Ramos (cell line): ENCODE measurements around the gene USP37.

ENCODE experiments used
- in situ Hi-C: fragments of 300-500 bp; cut with MboI; formaldehyde crosslinking; loops from one replicate; pipeline ENCODE4 v1.14.3; 2022; ENCODE audit warnings: low sequenced_read_pairs; ENCODE audit not compliant: unreplicated experiment

Gene USP37

DNA sequence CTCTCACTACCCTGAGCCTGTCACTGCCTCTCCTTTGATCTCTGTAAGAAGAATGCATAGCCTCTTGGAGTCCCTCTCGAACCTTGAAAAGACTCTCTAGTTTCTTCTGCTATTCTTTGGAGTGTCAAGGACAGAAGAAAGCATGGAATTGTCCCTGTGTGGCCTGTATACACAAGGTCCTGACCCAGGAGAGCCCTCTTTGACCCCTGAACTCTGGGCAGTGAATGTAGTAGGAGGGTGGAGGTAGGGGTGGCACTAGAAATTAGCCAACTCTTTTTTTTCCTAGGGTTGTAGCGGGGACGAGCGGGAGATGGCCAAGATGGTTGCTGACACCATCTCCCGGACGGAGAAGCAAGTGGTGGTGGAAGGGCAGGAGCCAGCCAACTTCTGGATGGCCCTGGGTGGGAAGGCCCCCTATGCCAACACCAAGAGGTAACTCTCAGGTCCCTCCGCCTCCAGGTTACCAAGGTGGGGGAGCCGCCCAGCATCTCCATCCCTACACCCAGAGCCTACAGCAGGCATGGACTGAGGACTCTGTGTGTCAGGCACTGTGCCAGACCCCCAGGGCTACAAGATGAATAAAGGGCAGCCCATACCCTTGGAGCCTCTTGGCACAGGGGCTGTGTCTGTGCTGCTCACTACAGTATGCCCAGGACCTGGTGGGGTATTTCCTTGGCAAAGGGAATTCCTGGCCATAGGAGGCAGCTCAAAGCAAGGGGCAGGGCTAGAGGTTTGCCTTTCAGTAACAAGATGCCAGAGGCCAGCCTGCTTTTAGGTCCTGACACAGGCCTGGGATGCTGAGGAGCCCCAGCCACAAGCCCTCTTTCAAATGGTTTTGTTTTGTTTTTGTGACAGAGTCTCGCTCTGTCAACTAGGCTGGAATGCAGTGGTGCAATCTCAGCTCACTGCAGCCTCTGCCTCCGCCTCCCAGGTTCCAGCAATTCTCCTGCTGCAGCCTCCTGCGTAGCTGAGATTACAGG, 132.9 kb downstream of the USP37 start:
- in situ Hi-C loops, result no loop called here

DNA sequence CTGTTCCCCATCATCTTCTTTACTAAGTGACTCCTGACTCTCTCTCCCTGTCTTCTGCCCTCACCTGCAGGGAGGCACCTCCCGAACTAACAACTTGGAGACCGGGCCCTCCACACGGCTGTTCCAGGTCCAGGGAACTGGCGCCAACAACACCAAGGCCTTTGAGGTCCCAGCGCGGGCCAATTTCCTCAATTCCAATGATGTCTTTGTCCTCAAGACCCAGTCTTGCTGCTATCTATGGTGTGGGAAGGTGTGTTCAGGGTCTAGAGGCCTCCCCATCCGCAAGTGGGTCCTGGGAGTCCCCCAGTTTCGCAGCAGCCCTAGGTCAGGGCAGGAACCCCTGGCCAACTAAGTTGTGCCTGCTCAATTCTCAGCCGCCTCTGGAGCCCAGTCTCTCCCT, 133.7 kb downstream of the USP37 start:
- in situ Hi-C loops, result no loop called here

DNA sequence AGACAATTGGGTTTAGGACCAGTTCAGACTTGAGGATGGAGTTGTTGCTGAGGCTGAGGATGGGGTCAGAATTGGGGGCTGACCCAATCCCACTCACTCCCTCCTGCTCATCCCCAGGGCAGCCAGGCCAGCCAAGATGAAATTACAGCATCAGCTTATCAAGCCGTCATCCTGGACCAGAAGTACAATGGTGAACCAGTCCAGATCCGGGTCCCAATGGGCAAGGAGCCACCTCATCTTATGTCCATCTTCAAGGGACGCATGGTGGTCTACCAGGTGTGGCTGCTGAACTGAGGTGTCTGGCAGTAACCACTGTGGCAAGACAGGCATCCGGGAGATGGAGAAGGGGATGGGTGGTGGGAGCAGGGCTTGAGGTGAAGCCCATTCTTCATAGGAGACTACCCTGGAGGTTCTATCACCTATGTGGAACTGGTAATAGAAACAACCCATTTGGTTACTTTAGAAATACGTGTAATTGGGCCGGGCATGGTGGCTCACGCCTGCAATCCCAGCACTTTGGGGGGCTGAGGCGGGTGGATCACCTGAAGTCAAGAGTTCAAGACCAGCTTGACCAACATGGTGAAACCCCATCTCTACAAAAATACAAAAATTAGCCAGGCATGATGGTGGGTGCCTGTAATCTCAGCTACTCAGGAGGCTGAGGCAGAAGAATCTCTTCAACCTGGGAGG, 135.3 kb downstream of the USP37 start:
- in situ Hi-C loops, result no loop called here

DNA sequence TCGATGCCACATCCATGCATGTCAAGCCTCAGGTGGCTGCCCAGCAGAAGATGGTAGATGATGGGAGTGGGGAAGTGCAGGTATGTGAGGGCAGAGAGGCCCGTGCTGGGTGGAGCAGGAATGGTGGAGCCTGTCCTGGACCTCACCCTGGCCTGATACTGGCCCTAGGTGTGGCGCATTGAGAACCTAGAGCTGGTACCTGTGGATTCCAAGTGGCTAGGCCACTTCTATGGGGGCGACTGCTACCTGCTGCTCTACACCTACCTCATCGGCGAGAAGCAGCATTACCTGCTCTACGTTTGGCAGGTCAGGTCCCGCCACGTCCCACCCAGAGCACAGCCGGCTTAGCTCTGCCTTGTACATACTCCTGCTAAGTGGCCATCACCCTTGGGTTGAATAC, 136.3 kb downstream of the USP37 start:
- in situ Hi-C loops, result no loop called here

DNA sequence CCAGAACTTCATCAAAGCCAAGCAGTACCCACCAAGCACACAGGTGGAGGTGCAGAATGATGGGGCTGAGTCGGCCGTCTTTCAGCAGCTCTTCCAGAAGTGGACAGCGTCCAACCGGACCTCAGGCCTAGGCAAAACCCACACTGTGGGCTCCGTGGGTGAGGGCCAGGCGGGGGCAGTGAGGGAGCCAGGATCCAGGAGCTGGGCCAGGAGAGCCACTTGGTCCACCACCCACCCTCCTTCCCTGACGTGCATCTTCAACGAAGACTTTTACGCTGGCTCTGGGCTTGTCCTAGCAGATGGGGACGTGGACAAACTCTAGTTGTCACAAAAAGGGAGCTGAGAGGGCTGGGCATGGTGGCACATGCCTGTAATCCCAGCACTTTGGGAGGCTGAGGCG, 137.4 kb downstream of the USP37 start:
- in situ Hi-C loops, result no loop called here

DNA sequence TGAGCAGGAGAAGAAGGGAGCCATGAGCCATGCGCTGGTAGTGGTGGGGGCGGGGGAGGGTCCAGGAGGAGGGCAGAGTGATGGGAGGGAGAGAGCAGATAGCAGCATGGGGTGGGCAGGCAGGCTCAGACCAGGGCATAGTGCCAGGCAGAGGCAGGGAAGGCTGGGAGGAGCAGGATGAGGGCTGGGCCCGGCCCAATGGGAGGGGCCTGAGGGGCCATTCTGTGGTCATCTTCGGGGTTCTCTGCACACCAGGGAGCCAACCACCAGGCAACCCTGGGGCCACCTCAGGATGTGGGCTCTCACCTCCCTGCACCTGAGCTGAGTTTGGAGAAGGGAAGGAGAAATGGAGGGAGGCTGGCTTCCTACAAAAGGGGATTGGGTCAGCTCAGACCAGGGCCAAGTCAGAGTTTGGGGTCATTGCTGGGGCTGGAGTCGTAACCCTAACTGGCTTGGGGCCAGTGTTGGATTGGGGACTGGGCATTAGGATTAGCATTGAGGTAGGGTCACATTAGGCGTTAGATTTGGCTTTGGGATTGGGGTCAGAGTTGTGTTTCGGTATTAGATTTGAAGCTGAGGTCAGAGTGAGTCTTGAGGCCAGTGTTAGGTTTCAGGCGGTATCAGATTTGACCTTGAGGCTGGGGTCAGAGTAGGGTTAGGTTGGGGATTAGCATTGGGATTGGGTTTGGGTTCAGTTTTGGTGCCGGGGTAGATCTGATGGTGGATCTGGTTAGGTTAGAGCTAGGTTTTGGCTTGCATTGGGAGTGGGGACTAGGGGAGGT, 138.0 kb downstream of the USP37 start:
- in situ Hi-C loops, result no loop called here

DNA sequence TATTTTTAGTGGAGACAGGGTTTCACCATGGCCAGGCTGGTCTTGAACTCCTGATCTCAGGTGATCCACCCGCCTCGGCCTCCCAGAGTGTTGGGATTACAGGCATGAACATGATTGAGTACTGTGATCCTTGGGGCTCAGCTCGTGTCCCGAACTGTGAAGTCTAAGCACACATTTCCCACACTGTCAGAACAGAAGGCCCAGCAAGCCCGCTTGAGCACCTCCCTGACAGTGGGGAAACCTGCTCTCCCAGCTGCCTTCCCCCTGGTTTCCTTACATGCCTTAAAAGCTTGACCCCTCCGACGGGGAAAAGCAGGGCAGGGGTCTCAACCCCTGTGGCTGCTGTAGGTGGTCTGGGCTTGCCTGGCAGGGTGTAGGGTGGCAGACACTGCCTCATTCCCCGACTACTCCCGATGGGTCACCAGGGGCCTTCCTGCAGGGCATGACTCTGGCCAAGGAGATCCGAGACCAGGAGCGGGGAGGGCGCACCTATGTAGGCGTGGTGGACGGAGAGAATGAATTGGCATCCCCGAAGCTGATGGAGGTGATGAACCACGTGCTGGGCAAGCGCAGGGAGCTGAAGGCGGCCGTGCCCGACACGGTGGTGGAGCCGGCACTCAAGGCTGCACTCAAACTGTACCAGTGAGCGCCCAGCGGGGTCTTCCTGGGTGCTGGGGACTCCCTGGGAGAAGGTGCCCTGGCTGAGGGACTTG, 139.1 kb downstream of the USP37 start:
- in situ Hi-C loops, result no loop called here

DNA sequence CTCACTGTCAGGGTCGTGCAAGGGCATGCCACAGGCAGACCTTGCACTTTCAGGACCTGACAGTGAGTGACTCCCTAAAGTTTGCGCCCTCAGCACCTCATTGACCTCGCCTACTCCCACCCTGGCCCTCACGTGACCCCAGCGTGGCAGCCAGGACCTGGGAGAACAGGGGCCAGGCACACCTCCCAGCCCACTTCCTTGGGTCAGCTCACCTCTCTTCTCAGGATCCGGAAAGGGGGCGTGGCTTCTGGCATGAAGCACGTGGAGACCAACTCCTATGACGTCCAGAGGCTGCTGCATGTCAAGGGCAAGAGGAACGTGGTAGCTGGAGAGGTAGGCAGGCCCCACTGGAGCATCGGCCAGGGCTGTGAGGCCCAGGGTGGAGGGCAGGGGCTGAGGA, 140.4 kb downstream of the USP37 start:
- in situ Hi-C loops, result no loop called here

DNA sequence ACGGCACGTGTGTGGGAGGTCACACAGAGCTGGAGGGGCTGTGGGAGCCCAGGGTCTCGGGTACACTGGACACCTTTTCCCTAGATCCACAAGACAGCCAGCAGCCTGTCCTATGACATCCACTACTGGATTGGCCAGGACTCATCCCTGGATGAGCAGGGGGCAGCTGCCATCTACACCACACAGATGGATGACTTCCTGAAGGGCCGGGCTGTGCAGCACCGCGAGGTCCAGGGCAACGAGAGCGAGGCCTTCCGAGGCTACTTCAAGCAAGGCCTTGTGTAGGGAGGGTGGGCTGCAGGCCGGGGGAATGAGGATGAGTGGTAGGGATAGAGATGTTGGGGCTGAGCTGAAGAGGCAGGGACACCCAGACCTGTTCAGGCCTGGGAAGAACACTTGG, 142.6 kb downstream of the USP37 start:
- in situ Hi-C loops, result no loop called here

DNA sequence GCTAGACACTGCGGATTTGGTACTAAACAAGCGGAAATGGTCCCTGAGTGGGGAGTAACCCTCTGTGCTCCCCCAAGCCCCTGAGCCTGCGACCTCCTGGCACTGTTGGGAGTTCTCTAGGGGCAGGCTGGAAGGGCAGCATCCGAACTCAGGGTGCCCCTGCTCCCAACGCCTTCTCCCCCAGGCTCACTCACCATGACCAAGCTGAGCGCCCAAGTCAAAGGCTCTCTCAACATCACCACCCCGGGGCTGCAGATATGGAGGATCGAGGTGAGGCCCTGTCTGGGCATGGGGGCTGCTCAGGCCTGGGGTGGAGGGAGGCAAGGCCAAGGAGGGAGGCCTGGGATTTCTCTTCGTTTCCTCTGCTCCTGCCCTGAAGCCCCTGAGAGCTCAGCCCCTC, 144.6 kb downstream of the USP37 start:
- in situ Hi-C loops, result no loop called here

DNA sequence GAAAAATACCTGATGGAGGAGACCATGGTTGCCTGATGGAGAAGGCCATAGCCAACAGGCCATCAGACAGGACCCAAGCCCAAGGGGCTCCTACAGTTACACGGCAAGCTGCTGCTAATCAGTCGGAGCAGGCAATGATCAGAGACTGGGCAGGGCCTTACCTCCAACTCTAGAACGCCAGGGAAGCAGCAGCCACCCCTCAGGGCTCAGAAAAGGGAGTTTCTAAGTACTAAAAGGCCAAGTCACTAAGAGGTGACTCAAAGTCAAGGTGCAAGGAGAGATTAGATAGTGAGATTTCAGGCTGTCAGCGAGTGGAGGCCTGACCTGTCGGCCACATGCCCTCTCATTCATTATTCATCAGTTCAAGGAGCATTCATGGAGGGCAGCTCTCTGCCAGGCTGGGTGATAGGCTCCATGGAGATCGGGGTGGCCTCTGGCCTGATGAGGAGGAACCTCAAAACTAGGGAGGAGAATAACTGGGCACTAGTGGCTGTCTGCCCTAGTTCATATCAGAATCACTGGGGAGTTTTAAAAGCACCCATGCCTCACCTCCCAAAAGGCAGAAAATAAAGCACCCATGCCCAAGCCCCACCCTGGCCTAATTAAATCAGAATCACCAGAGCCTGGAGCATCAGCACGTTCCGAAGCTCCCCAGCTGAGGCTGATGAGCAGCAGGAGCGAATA, 145.6 kb downstream of the USP37 start:
- in situ Hi-C loops, result no loop called here

DNA sequence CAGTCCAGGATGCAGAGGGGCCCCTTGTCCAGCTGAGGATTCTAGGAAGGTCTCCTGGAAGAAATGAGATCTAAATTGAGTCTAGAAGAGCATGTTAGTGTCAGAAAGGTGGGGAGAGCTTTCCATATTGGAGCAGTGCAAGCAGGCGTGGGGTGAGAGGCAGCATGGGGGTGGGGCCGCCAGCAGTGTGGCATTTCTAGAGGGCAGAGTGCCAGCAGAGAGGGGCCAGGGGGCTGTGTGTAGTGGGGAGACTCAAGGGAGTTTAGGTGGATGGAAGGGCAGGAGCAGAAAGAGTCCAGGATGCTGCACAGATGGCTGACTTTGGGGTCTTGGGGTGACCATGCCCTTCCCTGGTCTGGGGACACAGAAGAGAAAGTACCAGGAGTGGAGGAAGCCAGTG, 147.1 kb downstream of the USP37 start:
- in situ Hi-C loops, result no loop called here

DNA sequence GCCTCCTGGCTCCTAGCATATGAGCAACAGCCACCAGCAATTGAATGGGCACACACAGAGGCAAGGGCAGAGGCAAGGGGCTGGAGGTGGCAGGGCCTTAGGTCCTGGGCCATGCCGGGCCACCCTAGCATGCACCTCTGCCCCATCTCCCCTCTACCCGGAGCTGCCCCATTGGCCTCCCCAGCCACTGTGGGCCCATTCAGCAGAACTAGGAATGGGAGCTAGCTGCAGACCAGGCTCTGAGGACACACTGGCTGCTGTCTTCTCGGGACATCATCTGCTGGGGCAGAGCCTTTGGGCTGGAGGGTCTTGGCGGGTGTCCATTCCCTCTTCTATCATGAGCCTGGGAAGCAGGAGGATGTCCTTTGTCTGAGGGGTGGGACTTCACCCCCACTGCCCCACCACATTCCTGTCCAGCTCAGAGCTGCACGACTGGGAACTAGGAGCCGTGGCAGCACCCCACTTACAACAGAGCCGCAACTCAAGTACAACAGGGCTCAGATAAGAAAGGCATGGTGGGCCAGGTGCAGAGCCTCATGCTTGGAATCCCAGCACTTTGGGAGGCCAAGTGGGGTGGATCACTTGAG, 148.4 kb downstream of the USP37 start:
- in situ Hi-C loops, result no loop called here

DNA sequence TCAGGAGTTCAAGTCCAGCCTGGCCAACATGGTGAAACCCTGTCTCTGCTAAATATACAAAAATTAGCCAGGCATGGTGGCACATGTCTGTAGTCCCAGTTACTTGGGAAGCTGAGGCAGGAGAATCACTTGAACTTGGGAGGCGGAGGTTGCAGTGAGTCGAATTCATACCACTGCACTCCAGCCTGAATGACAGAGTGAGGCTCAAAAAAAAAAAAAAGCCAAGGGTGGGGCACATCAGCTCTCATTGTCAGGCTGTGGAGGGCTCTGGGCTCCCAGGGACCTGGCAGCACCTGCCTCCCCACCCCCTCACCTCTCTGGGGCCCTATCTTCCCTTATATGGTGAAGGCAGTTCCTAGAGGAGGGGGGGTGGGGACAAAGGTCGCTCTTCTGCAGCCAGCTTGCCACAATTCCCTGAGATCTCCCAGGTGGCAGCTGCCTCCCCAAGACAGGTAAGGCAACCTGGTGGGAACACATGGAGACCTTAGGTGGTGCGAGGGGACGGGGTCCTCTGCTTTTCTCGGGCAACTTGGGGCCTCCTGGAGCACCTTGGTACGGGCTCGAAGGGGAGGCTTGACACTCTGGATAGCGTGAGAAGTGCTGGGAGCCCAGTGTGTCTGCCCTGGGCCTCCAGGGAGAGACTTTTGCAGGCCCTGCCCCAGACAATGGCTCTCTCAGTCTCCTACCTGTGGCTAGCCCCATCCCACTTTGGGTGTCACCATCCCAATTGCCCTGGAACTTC, 149.3 kb downstream of the USP37 start, which contains the start of gene VIL1:
VIL1 (plus strand) TSS at position 407 of the 742 bp plus-strand sequence. CDS start 4,656 bp downstream, outside the sequence.
- in situ Hi-C loops, result no loop called here

DNA sequence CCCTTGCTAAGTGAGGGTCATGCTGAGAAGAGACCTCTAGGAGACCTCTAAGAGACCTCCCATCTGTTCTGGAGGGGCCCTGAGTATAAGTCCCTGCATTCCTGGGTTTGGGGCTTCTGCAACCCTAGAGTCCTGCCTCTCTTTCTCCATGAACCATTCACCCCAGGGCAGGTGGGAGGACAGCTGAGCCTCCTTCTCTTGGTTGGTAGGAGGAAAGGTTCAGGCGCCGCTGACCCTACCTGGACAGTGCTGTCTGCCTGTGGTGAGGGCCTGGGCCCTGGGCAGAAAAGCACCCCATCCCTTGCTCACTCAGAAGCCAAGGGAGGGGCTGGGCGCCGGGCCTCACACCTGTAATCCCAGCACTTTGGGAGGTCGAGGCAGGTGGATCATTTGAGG, 149.8 kb downstream of the USP37 start:
- in situ Hi-C loops, result no loop called here

DNA sequence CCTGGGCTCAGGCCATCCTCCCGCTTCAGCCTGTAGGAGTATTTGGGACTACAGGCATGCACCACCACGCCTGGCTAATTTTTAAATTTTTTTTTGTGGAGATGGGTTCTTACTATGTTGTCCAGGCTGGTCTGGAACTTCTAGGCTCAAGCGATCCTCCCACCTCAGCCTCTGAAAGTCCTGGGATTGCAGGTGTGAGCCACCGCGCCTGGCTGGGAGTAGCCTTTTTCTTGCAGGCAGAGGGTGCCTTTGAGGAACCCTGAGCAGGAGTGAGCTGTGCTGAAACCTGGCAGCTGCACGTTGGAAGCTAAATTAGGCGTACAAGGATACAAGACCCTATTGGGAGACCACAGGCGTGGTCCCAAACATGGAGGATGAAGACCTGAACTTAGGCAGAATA, 160.4 kb downstream of the USP37 start:
- in situ Hi-C loops, result loop anchor here (10.0 kb wide), 1 partner anchor 247 kb away; the partner anchor contains the start of genes BCS1L and ZNF142

DNA sequence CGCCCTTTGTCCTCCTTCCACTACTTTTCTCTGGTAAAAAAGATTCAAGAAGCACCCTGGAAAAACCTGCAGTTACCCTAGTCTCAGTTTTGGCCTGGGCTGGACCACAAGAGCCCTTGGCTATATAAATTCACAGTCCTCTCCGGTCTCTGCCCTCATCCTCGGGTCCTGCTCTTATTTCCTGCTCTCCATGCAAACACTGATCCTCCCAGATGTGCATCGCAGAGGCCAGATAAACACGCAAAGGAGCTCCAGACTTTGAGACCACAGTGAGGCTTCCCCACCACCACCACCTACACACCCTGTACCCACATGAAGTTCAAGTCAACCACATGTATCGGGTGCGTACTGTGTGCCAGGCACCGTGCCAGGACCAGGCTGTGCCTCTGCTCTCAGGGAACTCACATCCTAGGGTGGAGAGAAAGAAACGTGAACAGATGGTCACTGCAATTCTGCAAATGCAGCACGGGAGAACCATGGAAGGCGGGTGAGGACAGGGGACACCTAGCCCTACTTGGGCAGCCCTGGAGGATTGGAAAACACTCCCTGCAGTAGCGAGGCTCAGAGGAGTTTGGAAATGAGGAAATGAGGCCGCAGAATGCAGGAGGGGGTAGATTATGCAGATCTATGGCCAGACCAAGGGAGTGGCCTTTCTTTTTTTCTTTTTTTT, 161.1 kb downstream of the USP37 start:
- in situ Hi-C loops, result loop anchor here (10.0 kb wide), 1 partner anchor 248 kb away; the partner anchor contains the start of genes BCS1L and ZNF142
